GM21717 (cell line): ENCODE data around the gene PPP1R2C.

ENCODE experiments used
- ATAC-seq: cut with Tn5 transposase; IDR thresholded peaks from one replicate; pipeline ENCODE4 v1.9.1; 2021; ENCODE audit warnings: mild to moderate bottlenecking, moderate library complexity; ENCODE audit not compliant: unreplicated experiment

PPP1R2C gene

GRCh38 chrX:42778096-42778495 is at the start of gene PPP1R2C:
PPP1R2C (minus strand) TSS chrX:42778163; CDS start chrX:42778079, 84 bp downstream.
- ATAC-seq, result no peak

GRCh38 chrX:42825201-42825600 is 47.2 kb upstream of the PPP1R2C start:
- ATAC-seq, result no peak

GRCh38 chrX:42824541-42824940 is 46.6 kb upstream of the PPP1R2C start:
- ATAC-seq, result no peak

- ATAC-seq, result no peak
Observed at GRCh38 chrX:42823443-42823842, 45.5 kb upstream of the PPP1R2C start.

GRCh38 chrX:42821803-42822443 is 44.0 kb upstream of the PPP1R2C start:
- no peak for ATAC-seq

GRCh38 chrX:42818151-42818921 is 40.4 kb upstream of the PPP1R2C start:
- no peak for ATAC-seq

GRCh38 chrX:42809569-42809968 is 31.6 kb upstream of the PPP1R2C start:
- no peak for ATAC-seq

GRCh38 chrX:42807393-42807792 is 29.4 kb upstream of the PPP1R2C start:
- no peak for ATAC-seq

- ATAC-seq, result no peak
Observed at GRCh38 chrX:42804524-42804923, 26.6 kb upstream of the PPP1R2C start.

GRCh38 chrX:42803320-42803719 is 25.4 kb upstream of the PPP1R2C start:
- ATAC-seq, result no peak

- ATAC-seq, result no peak
Observed at GRCh38 chrX:42797651-42798269, 19.8 kb upstream of the PPP1R2C start.

- no peak for ATAC-seq
Observed at GRCh38 chrX:42783451-42783850, 5.5 kb upstream of the PPP1R2C start.

- ATAC-seq, result no peak
Observed at GRCh38 chrX:42776195-42776594, 1.8 kb downstream of the PPP1R2C start.

- no peak for ATAC-seq
Observed at GRCh38 chrX:42772874-42773273, 5.1 kb downstream of the PPP1R2C start.

- no peak for ATAC-seq
Observed at GRCh38 chrX:42771506-42772335, 6.2 kb downstream of the PPP1R2C start.

GRCh38 chrX:42770566-42770965 is 7.4 kb downstream of the PPP1R2C start:
- ATAC-seq, result no peak

- ATAC-seq, result no peak
Observed at GRCh38 chrX:42759881-42760280, 18.1 kb downstream of the PPP1R2C start.

GRCh38 chrX:42755815-42756214 is 22.1 kb downstream of the PPP1R2C start:
- ATAC-seq, result no peak

GRCh38 chrX:42754603-42755002 is 23.4 kb downstream of the PPP1R2C start:
- no peak for ATAC-seq

- ATAC-seq, result no peak
Observed at GRCh38 chrX:42754115-42754514, 23.8 kb downstream of the PPP1R2C start.

GRCh38 chrX:42752730-42753129 is 25.2 kb downstream of the PPP1R2C start:
- no peak for ATAC-seq
